Spleen (tissue), 11 donors: ENCODE data around the gene TMEM129. TPM values are rescaled to one million over a fixed set of nuclear protein-coding genes. Genes with fewer than 3 reads are reported as not detected.

Source experiments
- DNase-seq: peaks from one replicate; pipeline ENCODE4 v3.0.0-alpha.2; 2020
- H3K27ac ChIP-seq, 8 donors: fragments of 200-600 bp; sonication (generic) in 7 of 8; 1 replicate in 4 of 8; 2 replicates in 4 of 8; pipeline versions ENCODE4 v1.5.0 to v1.8.0; 2016 to 2021; ENCODE audit warnings: inconsistent platforms in 4 of 8, mild to moderate bottlenecking in 4 of 8, moderate library complexity in 1 of 8
- H3K27me3 ChIP-seq, 7 donors: fragments of 200-600 bp; sonication (generic) in 6 of 7; replicated peaks in 1 of 7; 1 replicate in 4 of 7; 2 replicates in 3 of 7; pipeline versions ENCODE4 v1.5.0 to v1.8.0; 2016 to 2021; ENCODE audit warnings: inconsistent platforms in 3 of 7, mild to moderate bottlenecking in 1 of 7
- H3K36me3 ChIP-seq, 6 donors: fragments of 200-600 bp; sonication (generic) in 5 of 6; 1 replicate in 4 of 6; 2 replicates in 2 of 6; pipeline versions ENCODE4 v1.5.0 to v1.8.0; 2016 to 2021; ENCODE audit warnings: inconsistent platforms in 2 of 6
- H3K4me1 ChIP-seq, 6 donors: fragments of 200-600 bp; sonication (generic) in 5 of 6; 1 replicate in 3 of 6; 2 replicates in 3 of 6; pipeline versions ENCODE4 v1.5.0 to v1.8.0; 2016 to 2021; ENCODE audit warnings: inconsistent platforms in 3 of 6
- H3K4me3 ChIP-seq, 8 donors: fragments of 200-600 bp; sonication (generic) in 7 of 8; 1 replicate in 4 of 8; 2 replicates in 4 of 8; pipeline versions ENCODE4 v1.5.0 to v1.8.0; 2016 to 2021; ENCODE audit warnings: inconsistent platforms in 4 of 8, mild to moderate bottlenecking in 4 of 8, moderate library complexity in 2 of 8
- H3K9me3 ChIP-seq, 8 donors: fragments of 200-600 bp; sonication (generic) in 7 of 8; 1 replicate in 4 of 8; 2 replicates in 4 of 8; pipeline versions ENCODE4 v1.5.0 to v1.8.0; 2016 to 2021; ENCODE audit warnings: inconsistent platforms in 4 of 8
- CTCF ChIP-seq, 11 experiments: fragments of 200-600 bp in 7 of 11; fragments of 450-650 bp in 4 of 11; sonication (generic) in 4 of 11; IDR thresholded peaks in 8 of 11; conservative IDR thresholded peaks in 3 of 11; 1 replicate in 7 of 11; 2 replicates in 4 of 11; pipeline versions ENCODE4 v1.4.0 to v1.8.0; 2016 to 2021; ENCODE audit warnings: antibody characterized with exemption in 11 of 11, inconsistent platforms in 4 of 11, mild to moderate bottlenecking in 1 of 11
- POLR2A ChIP-seq, 3 donors: fragments of 450-650 bp; IDR thresholded peaks; one replicate each; pipeline ENCODE4 v1.5.1; 2017; ENCODE audit warnings: antibody characterized with exemption in 3 of 3, mild to moderate bottlenecking in 1 of 3
- POLR2AphosphoS5 ChIP-seq, 3 donors: sonication (generic); formaldehyde crosslinking; IDR thresholded peaks; one replicate each; pipeline ENCODE4 v1.5.1; 2017; ENCODE audit warnings: antibody characterized with exemption in 3 of 3
- WGBS, 5 donors: extraction: QIAGEN DNeasy Blood & Tissue Kit in 3 of 5; methylation state at CpG; one replicate each; pipeline versions ENCODE4 v1.1.5 to v1.1.7; 2013 to 2018; 5-methylcytosine and 5-hydroxymethylcytosine counted together
- intact Hi-C: fragments of 100-400 bp; cut with DNase I; formaldehyde crosslinking; loops from one replicate; pipeline ENCODE4 v1.15.0; 2023; ENCODE audit warnings: low total_unique reads
- polyA plus RNA-seq, 3 donors: library from polyadenylated mRNA; stranded (reverse); fragments of 200-250 nt; gene quantifications; one replicate each; pipeline ENCODE4 v1.2.1, GENCODE V29; 2013
- total RNA-seq, 7 donors: library from RNA; depleted of rRNA in 3 of 7; stranded (reverse); fragments of >200 nt in 3 of 7; fragmentation: NEBNext Ultra II Directional in 4 of 7; extraction: Animal tissue kit (Norgen Biotek cat#: 25700) in 4 of 7; gene quantifications; one replicate each; pipeline versions ENCODE4 v1.1.0 to v1.2.1, GENCODE V29; 2016 to 2021
- donor health status: healthy with polysubstance abuse.
- donor health status: DM: no; HTN: no; CAD: no; lungs with moderate emphysema.
- donor health status: DM: no; HTN: no; CAD: no.
- donor health status: Bipolar disorder and iron deficiency.
- donor health status: healthy.
- donor health status: DM: no; HTN: no; CAD: no.
- donor health status: DM: yes; HTN: yes; CAD: no.

The TMEM129 gene
- total and polyA plus RNA-seq, 10 donors = 17.2 to 51.0 (median 32.5) TPM

DNA sequence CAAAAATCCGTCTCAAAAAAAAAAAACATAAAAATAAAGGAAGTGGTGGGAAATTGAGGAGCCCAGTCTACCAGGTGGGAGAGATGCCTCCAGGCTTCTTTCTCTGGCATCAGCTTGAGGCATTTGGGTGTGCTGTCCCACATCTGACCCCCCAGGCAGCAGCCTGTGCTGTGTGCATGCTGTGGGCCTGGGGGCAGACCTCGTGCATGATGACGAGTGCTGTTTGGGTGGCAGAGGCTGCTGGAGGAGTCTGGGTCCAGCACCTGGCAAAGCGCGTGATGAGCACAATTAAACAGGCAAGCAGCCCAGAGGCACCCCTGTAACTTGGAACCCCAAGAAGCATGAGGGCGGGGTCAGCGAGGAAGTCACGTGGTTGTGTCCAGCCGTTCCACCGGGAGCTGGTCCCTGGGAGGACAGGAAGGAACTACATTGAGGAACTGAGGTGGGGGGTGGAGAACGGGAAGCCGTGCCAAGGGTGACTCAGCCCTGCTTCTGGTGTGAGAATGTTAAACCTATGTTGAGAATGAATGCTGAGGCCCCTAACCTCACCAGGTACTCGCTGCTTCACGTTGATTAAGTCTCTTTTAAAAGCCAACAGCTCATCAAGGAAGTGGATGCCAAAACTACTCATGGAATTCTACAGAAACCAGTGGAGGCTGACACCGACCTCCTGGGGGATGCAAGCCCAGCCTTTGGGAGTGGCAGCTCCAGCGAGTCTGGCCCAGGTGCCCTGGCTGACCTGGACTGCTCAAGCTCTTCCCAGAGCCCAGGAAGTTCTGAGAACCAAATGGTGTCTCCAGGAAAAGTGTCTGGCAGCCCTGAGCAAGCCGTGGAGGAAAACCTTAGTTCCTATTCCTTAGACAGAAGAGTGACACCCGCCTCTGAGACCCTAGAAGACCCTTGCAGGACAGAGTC, 6.3 kb upstream of the TMEM129 start:
- peak; percentile 56 to 70 (median 69) for TF ChIP-seq POLR2AphosphoS5 (IDR thresholded peaks at IDR 0.05)
- no peak for TF ChIP-seq POLR2A (IDR thresholded peaks at IDR 0.05)
- peak; percentile 90 for DNase-seq
- Histone ChIP-seq H3K27ac (peak overlapping the region; percentile 14 to 100 (median 74)), H3K36me3 (peaks cover 0 to 85% (median 39%) of the 10 kb centered on the region in 6 donors), H3K27me3 (no peaks in the 10 kb centered on the region), H3K9me3 (no peaks in the 10 kb centered on the region), H3K4me1 (peaks cover 33 to 91% (median 83%) of the 10 kb centered on the region in 6 donors), H3K4me3 (peak overlapping the region in 5 of 8 donors; percentile 11 to 52 (median 18))
- 31 to 46% (median 42%) methylated on average over 17 to 18 of the region's 18 CpGs for WGBS, 5 donors
- intact Hi-C loops = loop anchor here (5.0 kb wide), 1 partner anchor 35 kb away; no protein-coding TSS in a partner anchor

DNA sequence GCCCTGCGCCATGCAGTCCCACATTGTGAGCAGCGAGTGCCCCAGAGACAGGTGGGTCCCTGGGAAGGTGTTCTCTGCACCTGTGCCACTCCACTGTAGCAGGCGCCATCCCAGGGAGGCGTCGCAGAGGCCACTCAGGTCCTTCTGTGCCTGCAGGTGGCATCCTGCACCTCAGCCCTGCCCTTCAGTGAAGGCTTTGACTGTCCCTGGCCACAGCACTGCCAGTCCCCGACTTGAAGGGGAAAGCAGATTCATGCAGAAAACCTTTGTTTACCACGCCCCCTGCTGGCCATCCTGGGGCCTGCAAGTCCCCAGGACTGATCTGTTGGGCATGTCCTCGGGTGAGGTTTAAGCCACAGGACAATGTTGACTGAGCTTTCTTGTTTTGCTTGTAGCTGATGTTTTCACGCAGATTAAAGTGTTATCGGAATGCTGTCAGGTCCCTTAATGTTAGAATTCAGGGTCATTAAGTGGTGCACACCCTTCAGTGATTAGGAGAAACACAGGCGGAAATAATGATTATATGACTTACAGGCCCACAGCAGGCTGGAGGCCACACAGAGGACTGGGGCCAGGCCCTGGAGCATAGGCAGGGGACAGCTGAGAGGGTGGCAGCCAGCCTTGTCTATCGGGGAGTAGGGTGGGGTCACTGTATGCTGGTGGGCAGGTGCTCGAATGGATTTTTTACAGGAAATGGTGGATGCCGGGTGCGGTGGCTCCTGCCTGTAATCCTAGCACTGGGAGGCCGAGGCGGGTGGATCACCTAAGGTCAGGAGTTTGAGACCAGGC, 5.2 kb upstream of the TMEM129 start:
- H3K27me3 ChIP-seq = no peaks in the 10 kb centered on the region
- intact Hi-C loops = loop anchor here (5.0 kb wide), 1 partner anchor 34 kb away; no protein-coding TSS in a partner anchor
- H3K27ac ChIP-seq = peak overlapping the region in 7 of 8 donors; percentile 14 to 100 (median 82)
- peak; percentile 32 to 55 (median 54) for TF ChIP-seq POLR2AphosphoS5 (IDR thresholded peaks at IDR 0.05)
- TF ChIP-seq POLR2A (IDR thresholded peaks at IDR 0.05) = no peak
- peak; percentile 96 to 100 (median 99) for TF ChIP-seq CTCF (IDR thresholded peaks at IDR 0.05 in 8 of 11, conservative IDR thresholded peaks at IDR 0.05 in 3 of 11)
- no peaks in the 10 kb centered on the region for H3K9me3 ChIP-seq
- H3K36me3 ChIP-seq = peaks cover 0 to 75% (median 32%) of the 10 kb centered on the region in 6 donors
- WGBS, 5 donors = 46 to 60% (median 50%) methylated on average over 11 to 17 of the region's 17 CpGs
- H3K4me3 ChIP-seq = peak overlapping the region in 3 of 8 donors; percentile 12 to 52 (median 18)
- peaks cover 42 to 100% (median 93%) of the 10 kb centered on the region in 6 donors for H3K4me1 ChIP-seq
- DNase-seq = peak; percentile 97

DNA sequence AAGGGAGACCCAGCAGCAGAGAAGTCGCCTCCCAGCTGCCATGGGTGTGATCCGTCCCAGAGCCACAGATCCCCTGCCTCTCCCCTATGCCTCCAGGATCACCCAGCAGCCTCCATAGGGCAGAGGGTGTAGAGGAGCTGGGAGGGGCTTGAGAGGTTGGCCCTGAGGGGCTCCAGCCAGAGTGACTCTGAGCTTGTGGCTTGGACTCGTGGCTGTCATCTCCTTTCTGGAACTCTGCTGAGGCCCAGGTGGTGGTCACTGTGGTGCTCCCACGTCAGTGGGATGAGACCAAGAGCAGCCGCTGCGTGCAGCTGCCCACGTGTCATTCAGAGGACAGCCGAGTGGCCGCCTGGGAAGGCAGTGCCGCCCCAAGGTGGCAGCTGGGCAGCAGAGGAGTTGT, 4.4 kb upstream of the TMEM129 start:
- peak; percentile 76 for DNase-seq
- intact Hi-C loops = loop anchor here (5.0 kb wide), 1 partner anchor 33 kb away; no protein-coding TSS in a partner anchor
- peaks cover 40 to 93% (median 88%) of the 10 kb centered on the region in 6 donors for H3K4me1 ChIP-seq
- H3K9me3 ChIP-seq = no peaks in the 10 kb centered on the region
- peaks cover 0 to 67% (median 25%) of the 10 kb centered on the region in 6 donors for H3K36me3 ChIP-seq
- WGBS, 5 donors = 84 to 93% (median 91%) methylated on average over 4 to 10 of the region's 10 CpGs
- TF ChIP-seq POLR2A (IDR thresholded peaks at IDR 0.05) (no peak), POLR2AphosphoS5 (IDR thresholded peaks at IDR 0.05) (no peak), CTCF (IDR thresholded peaks at IDR 0.05 in 8 of 11, conservative IDR thresholded peaks at IDR 0.05 in 3 of 11) (no peak)
- H3K27me3 ChIP-seq = no peaks in the 10 kb centered on the region
- H3K4me3 ChIP-seq = peak overlapping the region in 1 of 8 donors; percentile 52
- peak overlapping the region in 5 of 8 donors; percentile 13 to 100 (median 83) for H3K27ac ChIP-seq

GRCh38 chr4:1723131-1723801, 2.1 kb upstream of the TMEM129 start:
- TF ChIP-seq POLR2A (IDR thresholded peaks at IDR 0.05) (no peak), POLR2AphosphoS5 (IDR thresholded peaks at IDR 0.05) (peak in 2 of 3 donors; percentile 78 to 91), CTCF (IDR thresholded peaks at IDR 0.05 in 8 of 11, conservative IDR thresholded peaks at IDR 0.05 in 3 of 11) (peak in 1 of 11 experiments; percentile 8)
- Histone ChIP-seq H3K36me3 (peaks cover 0 to 50% (median 12%) of the 10 kb centered on the region in 6 donors), H3K4me1 (peaks cover 45 to 93% (median 89%) of the 10 kb centered on the region in 6 donors), H3K9me3 (no peaks in the 10 kb centered on the region), H3K27ac (peak overlapping the region; percentile 78 to 100 (median 95)), H3K27me3 (no peaks in the 10 kb centered on the region), H3K4me3 (peak overlapping the region in 7 of 8 donors; percentile 9 to 94 (median 63))
- intact Hi-C loops = no loop called here
- peak; percentile 90 for DNase-seq
- 17 to 56% (median 43%) methylated on average over 10 to 12 of the region's 12 CpGs for WGBS, 5 donors
